SK-N-SH (cell line): ENCODE data around the gene CASD1. TPM values are rescaled to one million over a fixed set of nuclear protein-coding genes. Genes with fewer than 3 reads are reported as not detected.

Experiments used
- CTCF ChIA-PET: fragments of 300-600, 350-600 bp; formaldehyde crosslinking; extraction: SDS; loops from one replicate; lab custom pipeline; 2021; lab: Yijun Ruan, JAX
- POLR2A ChIA-PET: fragments of 350-600 bp; sonication (Branson Sonifier 250); formaldehyde crosslinking; extraction: SDS; loops from one replicate; lab custom pipeline; 2020; ENCODE audit warnings: antibody characterized with exemption, inconsistent platforms; lab: Yijun Ruan, JAX
- DNase-seq: peaks from one replicate; pipeline ENCODE4 v3.0.0; 2012
- H2AFZ ChIP-seq: fragments of 200-600 bp; sonication (generic); 2 replicates; pipeline ENCODE4 v1.8.1; 2016; ENCODE audit warnings: antibody characterized with exemption, mild to moderate bottlenecking, low read depth
- H3F3A ChIP-seq: fragments of 200-600 bp; sonication (generic); replicated peaks from 2 replicates; pipeline ENCODE3; 2016; ENCODE audit warnings: antibody characterized with exemption, mild to moderate bottlenecking; ENCODE audit not compliant: insufficient read depth
- H3K27ac ChIP-seq, 2 experiments: fragments of 200-500 bp in 1 of 2; fragments of 200-600 bp in 1 of 2; sonication (Bioruptor generic) in 1 of 2; sonication (generic), shearing (Covaris generic) in 1 of 2; 2 replicates each; pipeline versions ENCODE4 v1.5.1 to v1.6.1; 2014 to 2016; ENCODE audit warnings: low read depth in 2 of 2, inconsistent platforms in 1 of 2, low read length in 1 of 2, mild to moderate bottlenecking in 1 of 2, mixed read lengths in 1 of 2
- H3K27me3 ChIP-seq: fragments of 200-600 bp; sonication (generic), shearing (Covaris generic); 2 replicates; pipeline ENCODE4 v1.6.1; 2016; ENCODE audit warnings: mixed run types; ENCODE audit not compliant: insufficient read depth
- H3K36me3 ChIP-seq, 2 experiments: fragments of 200-500 bp in 1 of 2; fragments of 200-600 bp in 1 of 2; sonication (Bioruptor generic) in 1 of 2; sonication (generic) in 1 of 2; replicated peaks in 1 of 2; 2 replicates each; pipeline versions ENCODE3 to v1.5.1; 2014 to 2016; ENCODE audit warnings: low read length in 1 of 2, mild to moderate bottlenecking in 1 of 2; ENCODE audit not compliant: insufficient read depth in 2 of 2, control insufficient read depth in 1 of 2
- H3K4me1 ChIP-seq, 2 experiments: fragments of 200-500 bp in 1 of 2; fragments of 200-600 bp in 1 of 2; sonication (Bioruptor generic) in 1 of 2; sonication (generic), shearing (Covaris generic) in 1 of 2; 2 replicates each; pipeline versions ENCODE4 v1.5.1 to v1.6.1; 2014 to 2016; ENCODE audit warnings: low read depth in 1 of 2, low read length in 1 of 2, mixed run types in 1 of 2; ENCODE audit not compliant: insufficient read depth in 2 of 2, control insufficient read depth in 1 of 2
- H3K4me2 ChIP-seq: fragments of 200-600 bp; sonication (generic), shearing (Covaris generic); 2 replicates; pipeline ENCODE4 v1.6.1; 2017; ENCODE audit warnings: mixed run types
- H3K4me3 ChIP-seq, 2 experiments: fragments of 200-500 bp in 1 of 2; fragments of 200-600 bp in 1 of 2; sonication (Bioruptor generic) in 1 of 2; sonication (generic), shearing (Covaris generic) in 1 of 2; 2 replicates each; pipeline versions ENCODE4 v1.5.1 to v1.8.1; 2014 to 2016; ENCODE audit warnings: low read depth in 2 of 2, inconsistent platforms in 1 of 2, low read length in 1 of 2, mild to moderate bottlenecking in 1 of 2, mixed read lengths in 1 of 2, moderate library complexity in 1 of 2
- H3K79me2 ChIP-seq: fragments of 200-600 bp; sonication (generic); 2 replicates; pipeline ENCODE4 v1.8.1; 2017; ENCODE audit warnings: mild to moderate bottlenecking; ENCODE audit not compliant: insufficient read depth
- H3K9ac ChIP-seq: fragments of 200-600 bp; sonication (generic); 2 replicates; pipeline ENCODE4 v1.6.1; 2017; ENCODE audit warnings: mixed run types
- H3K9me2 ChIP-seq: fragments of 200-600 bp; sonication (generic); 2 replicates; pipeline ENCODE4 v1.6.1; 2017; ENCODE audit warnings: mixed run types
- H3K9me3 ChIP-seq: fragments of 200-600 bp; sonication (generic); 2 replicates; pipeline ENCODE4 v1.6.1; 2017; ENCODE audit warnings: mixed run types, mild to moderate bottlenecking, moderate library complexity
- H4K20me1 ChIP-seq: fragments of 200-600 bp; sonication (generic); 2 replicates; pipeline ENCODE4 v1.6.1; 2017; ENCODE audit warnings: mild to moderate bottlenecking, mixed run types; ENCODE audit not compliant: insufficient read depth
- ELF1 ChIP-seq: IDR thresholded peaks from 2 replicates; pipeline ENCODE4 v1.4.0; 2012
- EP300 ChIP-seq, 2 experiments: IDR thresholded peaks; 2 replicates each; pipeline versions ENCODE4 v1.4.0 to v1.6.1; 2012; ENCODE audit warnings: borderline replicate concordance in 1 of 2, low read depth in 1 of 2, low read length in 1 of 2
- FOSL2 ChIP-seq: IDR thresholded peaks from 2 replicates; pipeline ENCODE4 v1.4.0; 2012; ENCODE audit warnings: low read depth, mild to moderate bottlenecking, moderate library complexity, borderline replicate concordance
- FOXM1 ChIP-seq: IDR thresholded peaks from 2 replicates; pipeline ENCODE4 v1.4.0; 2012; ENCODE audit warnings: low read depth, mild to moderate bottlenecking
- GABPA ChIP-seq: IDR thresholded peaks from 2 replicates; pipeline ENCODE4 v1.4.0; 2012; ENCODE audit warnings: low read depth, mild to moderate bottlenecking
- JUND ChIP-seq: IDR thresholded peaks from 2 replicates; pipeline ENCODE4 v1.4.0; 2012
- MXI1 ChIP-seq: IDR thresholded peaks from 2 replicates; pipeline ENCODE4 v1.6.1; 2012; ENCODE audit warnings: mild to moderate bottlenecking, low read depth, low read length, improper control_type of control experiment
- PBX3 ChIP-seq: IDR thresholded peaks from 2 replicates; pipeline ENCODE4; 2012
- RAD21 ChIP-seq: IDR thresholded peaks from 2 replicates; pipeline ENCODE4 v1.6.1; 2012; ENCODE audit warnings: mild to moderate bottlenecking, low read length
- RCOR1 ChIP-seq: fragments of 150-350 bp; IDR thresholded peaks from 2 replicates; pipeline ENCODE4 v1.6.1; 2017; ENCODE audit warnings: antibody characterized with exemption, low read length
- SIN3A ChIP-seq: IDR thresholded peaks from 2 replicates; pipeline ENCODE4 v1.6.1; 2012; ENCODE audit warnings: low read depth, mild to moderate bottlenecking, low read length, moderate library complexity, borderline replicate concordance
- SMC3 ChIP-seq: IDR thresholded peaks from 2 replicates; pipeline ENCODE4 v1.6.1; 2012; ENCODE audit warnings: low read depth, low read length, improper control_type of control experiment
- TEAD4 ChIP-seq: IDR thresholded peaks from 2 replicates; pipeline ENCODE4 v1.4.0; 2012; ENCODE audit warnings: mild to moderate bottlenecking, borderline replicate concordance; ENCODE audit not compliant: insufficient read depth
- WGBS: methylation state at CpG from one replicate; pipeline ENCODE4 v1.1.6; 2017; ENCODE audit warnings: low lambda C conversion rate; 5-methylcytosine and 5-hydroxymethylcytosine counted together
- polyA plus RNA-seq, 3 experiments: library from polyadenylated mRNA; depleted of rRNA; stranded (reverse); fragments of >200 nt; gene quantifications; 2 replicates each; pipeline ENCODE4 v1.2.3, GENCODE V29; 2012
- TF ChIP-seq, protein P1 (sequence below): fragments of 150-350 bp; IDR thresholded peaks from 2 replicates; pipeline ENCODE4 v1.6.1; 2017; ENCODE audit warnings: antibody characterized with exemption, low read length, low read depth, borderline replicate concordance
- TF ChIP-seq, protein P2 (sequence below): IDR thresholded peaks from 2 replicates; pipeline ENCODE4 v1.4.0; 2012; ENCODE audit warnings: low read depth, borderline replicate concordance

CASD1 gene
- polyA plus RNA-seq, 1 of the 3 experiments (the other 2 are of a cell fraction) = 8.5 TPM

GRCh38 chr7:94540428-94540827 is 30.8 kb downstream of the CASD1 start:
- no peak for TF ChIP-seq TEAD4
- TF ChIP-seq SIN3A = no peak
- TF ChIP-seq EP300 (IDR thresholded peaks at IDR 0.05; ENCODE audit: borderline replicate concordance in 1 of 2, low read depth in 1 of 2, low read length in 1 of 2) = no peak
- ChIA-PET CTCF (interaction anchor here (0.7 kb wide), 1 partner anchor 717 kb away, joined by 3 read pairs; no protein-coding TSS in a partner anchor), POLR2A (no interaction called here)
- Histone ChIP-seq H3K27ac (no peak overlapping the region), H3K27me3 (no peaks in the 10 kb centered on the region), H3K36me3 (peaks cover 81% of the 10 kb centered on the region in 2 experiments), H4K20me1 (no peaks in the 10 kb centered on the region), H3K79me2 (no peaks in the 10 kb centered on the region), H3K9me3 (no peaks in the 10 kb centered on the region), H3K9ac (no peak overlapping the region), H3F3A (peaks cover 10% of the 10 kb centered on the region), H3K9me2 (no peaks in the 10 kb centered on the region), H3K4me3 (no peak overlapping the region), H2AFZ (no peak overlapping the region), H3K4me1 (peaks cover 0 to 3% of the 10 kb centered on the region in 2 experiments; a peak in 1 of 4 replicates), H3K4me2 (no peak overlapping the region)
- WGBS = 88% methylated on average over 1 of the region's 1 CpG
- DNase-seq = no peak

GRCh38 chr7:94547126-94547525 is 37.5 kb downstream of the CASD1 start:
- H4K20me1 ChIP-seq = no peaks in the 10 kb centered on the region
- H3K79me2 ChIP-seq = no peaks in the 10 kb centered on the region
- no peak overlapping the region for H3K27ac ChIP-seq
- H3K36me3 ChIP-seq = peaks cover 56 to 84% of the 10 kb centered on the region in 2 experiments
- H3K9me3 ChIP-seq = no peaks in the 10 kb centered on the region
- CTCF ChIA-PET = interaction anchor here (1.6 to 2.9 kb wide), 2 partner anchors 15 to 258 kb away, joined by 5 to 10 read pairs; no protein-coding TSS in a partner anchor
- no peak overlapping the region for H3K9ac ChIP-seq
- DNase-seq = no peak
- no peaks in the 10 kb centered on the region for H3K27me3 ChIP-seq
- TF ChIP-seq RAD21 (no peak), RCOR1 (no peak), SIN3A (no peak), FOXM1 (no peak), SMC3 (no peak)
- TF ChIP-seq, protein P1, sequence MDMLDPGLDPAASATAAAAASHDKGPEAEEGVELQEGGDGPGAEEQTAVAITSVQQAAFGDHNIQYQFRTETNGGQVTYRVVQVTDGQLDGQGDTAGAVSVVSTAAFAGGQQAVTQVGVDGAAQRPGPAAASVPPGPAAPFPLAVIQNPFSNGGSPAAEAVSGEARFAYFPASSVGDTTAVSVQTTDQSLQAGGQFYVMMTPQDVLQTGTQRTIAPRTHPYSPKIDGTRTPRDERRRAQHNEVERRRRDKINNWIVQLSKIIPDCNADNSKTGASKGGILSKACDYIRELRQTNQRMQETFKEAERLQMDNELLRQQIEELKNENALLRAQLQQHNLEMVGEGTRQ = no peak
- peaks cover 9% of the 10 kb centered on the region for H3F3A ChIP-seq
- H3K4me2 ChIP-seq = no peak overlapping the region
- 92% methylated on average over 1 of the region's 1 CpG for WGBS
- H3K9me2 ChIP-seq = no peaks in the 10 kb centered on the region
- H2AFZ ChIP-seq = no peak overlapping the region
- no peak overlapping the region for H3K4me3 ChIP-seq
- POLR2A ChIA-PET = no interaction called here
- H3K4me1 ChIP-seq = no peaks in the 10 kb centered on the region; a peak in 1 of 4 replicates

GRCh38 chr7:94556028-94556427 is 46.4 kb downstream of the CASD1 start:
- CTCF ChIA-PET = interaction anchor here (1.1 kb wide), 1 partner anchor 106 kb away, joined by 3 read pairs; no protein-coding TSS in a partner anchor
- Histone ChIP-seq H2AFZ (no peak overlapping the region), H3K27ac (no peak overlapping the region; a peak in 1 of 4 replicates), H3F3A (peaks cover 11% of the 10 kb centered on the region), H3K4me1 (no peaks in the 10 kb centered on the region; a peak in 1 of 4 replicates), H3K9me3 (no peaks in the 10 kb centered on the region), H3K9me2 (no peaks in the 10 kb centered on the region), H3K9ac (no peak overlapping the region), H3K27me3 (no peaks in the 10 kb centered on the region), H3K4me2 (no peak overlapping the region), H3K79me2 (no peaks in the 10 kb centered on the region), H3K4me3 (no peak overlapping the region), H3K36me3 (peaks cover 62 to 72% of the 10 kb centered on the region in 2 experiments), H4K20me1 (no peaks in the 10 kb centered on the region)
- DNase-seq = no peak
- POLR2A ChIA-PET = no interaction called here
- WGBS = 92% methylated on average over 2 of the region's 2 CpGs
- TF ChIP-seq, protein P2, sequence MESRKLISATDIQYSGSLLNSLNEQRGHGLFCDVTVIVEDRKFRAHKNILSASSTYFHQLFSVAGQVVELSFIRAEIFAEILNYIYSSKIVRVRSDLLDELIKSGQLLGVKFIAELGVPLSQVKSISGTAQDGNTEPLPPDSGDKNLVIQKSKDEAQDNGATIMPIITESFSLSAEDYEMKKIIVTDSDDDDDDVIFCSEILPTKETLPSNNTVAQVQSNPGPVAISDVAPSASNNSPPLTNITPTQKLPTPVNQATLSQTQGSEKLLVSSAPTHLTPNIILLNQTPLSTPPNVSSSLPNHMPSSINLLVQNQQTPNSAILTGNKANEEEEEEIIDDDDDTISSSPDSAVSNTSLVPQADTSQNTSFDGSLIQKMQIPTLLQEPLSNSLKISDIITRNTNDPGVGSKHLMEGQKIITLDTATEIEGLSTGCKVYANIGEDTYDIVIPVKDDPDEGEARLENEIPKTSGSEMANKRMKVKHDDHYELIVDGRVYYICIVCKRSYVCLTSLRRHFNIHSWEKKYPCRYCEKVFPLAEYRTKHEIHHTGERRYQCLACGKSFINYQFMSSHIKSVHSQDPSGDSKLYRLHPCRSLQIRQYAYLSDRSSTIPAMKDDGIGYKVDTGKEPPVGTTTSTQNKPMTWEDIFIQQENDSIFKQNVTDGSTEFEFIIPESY = no peak
- TF ChIP-seq FOSL2 (no peak), GABPA (no peak), ELF1 (no peak), MXI1 (no peak), PBX3 (no peak), JUND (no peak)
